GM19238 (cell line): Measurements from ENCODE around the gene HOXB4.

Experiments used
- DNase-seq: peaks from one replicate; pipeline ENCODE4 v3.0.0; 2011; ENCODE audit warnings: low spot score; ENCODE audit not compliant: insufficient read length

HOXB4 gene

GRCh38 chr17:48577946-48578615 lies at the start of gene HOXB4:
HOXB4 (minus strand) TSS chr17:48578350; CDS start chr17:48578319, 31 bp downstream.
- DNase-seq: peak; percentile 82

GRCh38 chr17:48627118-48627597 lies 49.0 kb upstream of the HOXB4 start:
- DNase-seq: no peak

GRCh38 chr17:48626245-48627117 lies 48.3 kb upstream of the HOXB4 start, which contains the start of gene HOXB9:
HOXB9 (minus strand) TSS chr17:48626358; CDS start chr17:48626269, 89 bp downstream.
- no peak for DNase-seq

- peak; percentile 71 for DNase-seq
Observed at GRCh38 chr17:48625495-48626244, 47.5 kb upstream of the HOXB4 start.

- no peak for DNase-seq
Observed at GRCh38 chr17:48624544-48625494, 46.7 kb upstream of the HOXB4 start.

GRCh38 chr17:48624118-48624517 lies 46.0 kb upstream of the HOXB4 start:
- no peak for DNase-seq

- DNase-seq: no peak
Observed at GRCh38 chr17:48623583-48623982, 45.4 kb upstream of the HOXB4 start.

- no peak for DNase-seq
Observed at GRCh38 chr17:48622857-48623256, 44.7 kb upstream of the HOXB4 start.

GRCh38 chr17:48621410-48622392 lies 43.6 kb upstream of the HOXB4 start:
- DNase-seq: no peak

- DNase-seq: no peak
Observed at GRCh38 chr17:48620461-48621139, 42.5 kb upstream of the HOXB4 start.

GRCh38 chr17:48619826-48620449 lies 41.8 kb upstream of the HOXB4 start:
- DNase-seq: no peak

GRCh38 chr17:48618256-48618896 lies 40.2 kb upstream of the HOXB4 start:
- DNase-seq: peak; percentile 93

GRCh38 chr17:48617471-48618255 lies 39.5 kb upstream of the HOXB4 start:
- DNase-seq: no peak

GRCh38 chr17:48616717-48617470 lies 38.7 kb upstream of the HOXB4 start:
- DNase-seq: no peak

- no peak for DNase-seq
Observed at GRCh38 chr17:48615963-48616716, 38.0 kb upstream of the HOXB4 start.
